Skin of body (tissue), 2 donors: ENCODE data around the gene PPP1R11. TPM values are rescaled to one million over a fixed set of nuclear protein-coding genes. Genes with fewer than 3 reads are reported as not detected.

ENCODE experiments used
- DNase-seq: peaks from one replicate; lab custom pipeline; 2025; lab: John Stamatoyannopoulos, UW
- total RNA-seq: library from RNA; depleted of rRNA; stranded (reverse); fragments of >200 nt; gene quantifications from one replicate; pipeline ENCODE4 v1.2.3, GENCODE V29; 2014

Gene PPP1R11
- total RNA-seq, 1 donor from 2014 or later, result 12.1 TPM

DNA sequence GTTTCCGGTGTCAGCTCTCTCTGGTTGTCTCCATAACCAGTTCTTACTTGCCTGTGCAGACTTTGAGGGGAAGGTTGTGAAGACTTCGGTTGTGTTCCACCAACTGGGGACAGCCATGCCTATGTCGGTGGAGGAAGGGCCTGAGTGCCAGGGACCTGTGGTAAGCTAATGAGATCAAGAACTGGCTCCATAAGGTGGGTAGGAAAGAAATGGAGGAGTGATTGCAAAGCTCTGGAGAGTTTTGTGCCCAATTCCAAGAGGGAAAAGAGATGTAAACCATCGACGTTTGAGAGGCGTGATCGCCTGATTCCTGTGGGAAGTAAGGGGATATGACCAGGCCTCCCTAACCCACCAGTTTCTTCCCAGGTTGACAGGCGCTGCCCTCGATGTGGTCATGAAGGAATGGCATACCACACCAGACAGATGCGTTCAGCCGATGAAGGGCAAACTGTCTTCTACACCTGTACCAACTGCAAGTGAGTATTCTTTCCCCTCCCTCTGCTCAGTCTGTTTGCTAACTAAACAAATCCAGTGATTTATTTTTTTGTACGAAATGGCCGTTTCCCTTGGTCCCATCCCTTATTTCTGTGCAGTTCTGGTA lies 5.0 kb upstream of the PPP1R11 start:
- DNase-seq, result no peak

DNA sequence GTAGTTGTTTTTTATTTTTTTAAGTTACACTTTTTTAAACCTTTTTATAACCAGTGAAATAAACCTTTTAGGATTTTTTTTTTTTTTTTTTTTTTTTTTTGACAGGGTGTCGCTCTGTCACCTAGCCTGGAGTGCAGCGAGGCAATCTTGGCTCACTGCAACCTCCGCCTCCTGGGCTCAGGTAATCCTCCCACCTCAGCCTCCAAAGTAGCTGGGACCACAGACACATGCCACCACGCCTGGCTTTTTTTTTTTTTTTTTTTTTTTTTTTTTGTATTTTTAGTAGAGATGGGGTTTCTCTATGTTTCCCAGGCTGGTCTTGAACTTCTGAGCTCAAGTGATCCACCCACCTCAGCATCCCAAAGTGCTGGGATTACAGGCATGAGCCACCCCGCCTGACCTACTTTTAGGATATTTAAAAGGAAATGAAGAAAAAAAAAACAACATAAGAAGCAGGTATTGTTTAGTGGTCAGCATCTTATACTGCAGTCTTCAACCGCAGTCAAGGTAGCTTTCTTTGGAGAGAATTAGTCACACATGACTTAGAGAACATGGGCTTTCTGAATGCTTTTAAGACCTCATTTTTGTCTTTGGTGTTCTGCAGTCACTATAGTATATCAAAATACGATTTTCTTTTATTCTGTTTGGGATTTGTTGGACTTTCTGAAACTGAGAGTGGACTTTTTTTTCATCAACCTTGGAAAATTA lies 4.4 kb upstream of the PPP1R11 start:
- no peak for DNase-seq

- DNase-seq, result no peak
These were observed 3.7 kb upstream of the PPP1R11 start for GRCh38 chr6:30063315-30063714.

DNA sequence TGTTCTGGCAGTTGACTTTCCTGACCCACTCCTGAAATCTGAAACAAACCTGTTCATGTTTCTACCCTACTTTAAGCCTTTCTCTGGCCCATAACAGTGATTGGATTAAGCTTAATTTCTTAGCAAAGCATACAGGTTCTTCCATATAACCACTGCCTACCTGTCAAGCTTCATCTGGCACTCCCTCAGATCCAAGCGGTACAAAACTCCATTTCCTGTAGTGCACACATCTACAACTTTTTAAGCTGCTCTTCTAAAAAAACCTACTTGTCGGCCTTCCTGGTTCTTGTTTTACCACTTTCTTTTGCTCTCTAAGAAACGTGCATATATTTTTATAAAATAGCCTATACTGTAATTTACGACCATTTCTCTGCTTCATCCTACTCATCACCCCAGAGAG lies 916 bp upstream of the PPP1R11 start:
- DNase-seq, result no peak

- DNase-seq, result no peak
These were observed 602 bp downstream of the PPP1R11 start for GRCh38 chr6:30067460-30068139.

- no peak for DNase-seq
These were observed 4.3 kb downstream of the PPP1R11 start for GRCh38 chr6:30071081-30071818.

DNA sequence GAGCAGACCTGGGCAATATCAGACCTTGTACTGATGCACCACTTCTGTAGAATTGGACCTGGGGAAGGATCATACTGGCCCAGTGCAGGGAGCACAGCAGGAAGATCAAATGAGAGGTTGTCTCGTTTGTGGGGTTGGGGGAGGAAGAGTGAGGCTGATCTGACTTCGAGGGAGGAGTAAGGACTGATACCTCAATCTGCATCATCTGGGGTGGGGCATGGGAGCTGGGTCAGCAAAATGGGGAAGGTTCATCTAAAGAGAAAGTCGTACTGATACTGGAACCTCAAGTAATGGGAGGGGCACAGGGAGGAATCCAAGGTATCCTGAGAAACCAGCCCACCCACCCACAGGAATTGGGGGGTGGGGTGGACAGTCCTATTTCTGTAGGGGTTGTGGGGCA lies 4.9 kb downstream of the PPP1R11 start:
- DNase-seq, result no peak

- no peak for DNase-seq
These were observed 6.7 kb downstream of the PPP1R11 start for GRCh38 chr6:30073489-30074235.

DNA sequence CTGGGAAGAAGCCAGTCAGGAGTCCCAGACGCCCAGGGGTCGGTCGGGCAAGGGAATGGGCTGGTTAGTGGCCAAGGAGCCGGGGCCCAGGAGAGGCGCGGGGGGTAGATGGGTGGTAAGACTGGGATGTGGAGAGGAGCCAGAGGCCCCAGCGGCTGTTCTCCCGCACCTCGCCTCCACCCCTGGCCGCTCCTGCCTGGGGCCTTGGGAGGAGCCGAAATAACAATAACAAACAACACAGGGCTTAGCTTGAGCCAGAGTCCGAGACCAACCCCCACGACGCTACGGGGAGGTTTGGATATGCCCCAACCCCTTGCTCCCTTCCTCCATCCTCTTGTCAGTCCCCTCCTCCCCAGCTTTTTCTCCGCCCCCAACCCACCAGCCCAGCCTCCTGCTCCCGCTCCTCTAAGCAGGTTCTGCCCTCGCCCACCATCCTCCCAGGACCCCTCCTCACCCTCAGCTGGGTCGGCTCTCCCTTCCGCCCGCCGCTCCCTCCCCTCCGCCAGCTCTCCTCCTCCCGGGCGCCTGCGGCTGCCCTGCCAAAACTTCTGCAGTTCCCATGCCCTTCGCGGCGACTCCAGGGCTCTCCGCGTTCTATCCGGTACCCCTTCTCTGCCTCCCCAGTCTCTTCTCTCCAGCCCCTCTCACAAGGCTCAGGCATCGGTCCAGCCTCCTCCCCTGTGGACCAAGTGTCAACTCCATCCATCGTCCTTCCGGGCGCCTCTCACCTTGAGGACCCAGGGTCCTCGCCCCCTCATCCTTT lies 7.5 kb downstream of the PPP1R11 start:
- DNase-seq, result no peak

DNA sequence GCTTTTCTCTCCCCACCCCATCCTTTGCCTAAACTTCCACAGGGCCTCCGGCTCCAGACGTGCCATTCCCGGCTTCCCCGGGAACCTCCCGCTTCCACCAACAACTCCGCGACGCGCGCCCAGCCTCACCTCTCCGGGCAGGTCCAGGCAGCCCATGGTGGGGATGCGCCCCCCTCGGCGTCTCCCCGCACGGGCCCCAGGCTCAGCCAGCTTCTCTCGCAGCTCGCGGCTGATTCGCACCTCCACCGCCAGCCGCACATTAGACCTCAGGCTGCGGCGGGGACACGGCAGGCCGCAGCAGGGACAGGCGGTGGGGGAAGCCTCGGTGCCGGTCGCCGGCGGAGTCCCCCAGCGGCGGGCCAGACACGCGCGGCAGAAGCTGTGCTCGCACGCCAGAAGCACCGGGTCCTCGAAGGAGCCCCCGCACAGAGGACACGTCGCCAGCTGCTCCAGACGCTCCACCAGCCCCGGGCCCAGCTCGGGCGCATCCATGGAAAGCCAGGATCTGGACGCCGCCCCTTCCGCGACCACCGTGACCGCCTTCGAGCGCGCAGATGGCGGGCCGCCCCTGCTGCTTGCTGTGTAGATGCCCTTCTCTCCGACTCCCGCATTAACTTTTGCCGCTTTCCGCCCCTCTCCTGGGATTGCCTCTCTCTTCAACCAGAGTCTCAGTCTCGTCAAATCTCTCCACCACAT lies 8.2 kb downstream of the PPP1R11 start, which contains the start of gene RNF39:
Gene RNF39 (minus strand): TSS at position 676 of the 696 bp plus-strand sequence. CDS start 184 bp downstream, at position 492.
- DNase-seq, result no peak

DNA sequence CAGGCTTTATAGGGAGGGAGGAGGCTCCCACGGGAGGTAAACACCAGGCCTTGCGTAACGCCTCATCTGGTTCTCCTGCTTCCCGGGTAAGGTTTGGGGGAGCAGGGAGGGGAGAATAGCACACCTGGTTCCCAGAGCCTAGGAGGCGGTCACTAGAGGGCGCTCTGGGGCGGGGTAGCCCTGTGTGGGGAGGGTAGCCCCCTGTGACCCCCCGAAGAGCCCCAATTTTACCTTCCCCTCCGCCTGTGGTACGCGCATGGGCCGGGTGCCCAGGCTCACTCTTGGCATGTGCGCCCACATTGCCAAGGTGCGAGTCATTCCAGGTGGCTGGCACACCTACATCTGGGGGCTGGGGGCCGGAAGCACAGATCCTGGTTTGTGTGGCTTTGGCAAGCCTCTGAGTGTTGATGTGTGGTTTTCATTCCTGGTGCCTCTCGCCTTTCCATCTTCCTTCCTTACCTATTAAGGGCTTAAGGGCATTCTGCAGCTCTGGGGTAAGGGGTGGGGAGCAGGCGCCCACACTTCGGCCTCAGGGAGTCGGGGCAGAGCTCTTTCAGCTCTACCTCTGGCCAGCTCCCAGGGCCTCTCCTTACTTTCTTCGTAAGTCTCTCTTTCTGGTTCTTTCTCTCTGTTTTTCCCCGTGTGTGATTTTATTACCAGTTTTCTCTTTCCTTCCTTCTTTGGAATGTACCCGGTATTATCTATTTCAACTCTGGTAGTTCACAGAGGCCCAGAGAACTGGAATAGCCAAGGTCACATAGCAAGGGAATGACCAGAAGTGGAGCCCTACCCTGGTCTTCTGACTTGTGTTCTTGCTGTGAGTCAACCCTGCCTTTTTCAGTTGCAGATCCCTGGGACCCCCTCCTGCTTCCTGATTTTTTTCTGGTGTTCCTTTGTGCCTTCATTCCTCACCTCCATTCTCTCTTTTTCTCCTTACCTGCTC lies 9.1 kb downstream of the PPP1R11 start:
- DNase-seq, result no peak

DNA sequence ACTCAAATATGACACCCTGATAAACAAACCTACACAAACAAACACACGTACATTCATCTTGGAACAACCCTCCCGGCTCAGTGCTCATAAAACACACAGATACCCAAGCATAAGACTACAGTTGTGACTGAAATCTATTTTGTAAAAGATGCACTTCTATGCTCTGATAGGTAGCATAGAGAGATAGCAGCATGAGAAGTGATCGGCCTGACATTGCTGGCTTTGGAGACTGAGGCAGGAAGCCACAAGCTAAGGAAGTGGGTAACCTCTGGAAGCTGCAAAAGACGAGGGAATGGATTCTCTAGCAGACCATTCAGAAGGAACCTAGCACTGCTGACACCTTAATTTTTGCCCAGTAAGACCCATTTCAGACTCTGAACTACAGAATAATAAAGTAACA lies 10.2 kb downstream of the PPP1R11 start:
- DNase-seq, result no peak

DNA sequence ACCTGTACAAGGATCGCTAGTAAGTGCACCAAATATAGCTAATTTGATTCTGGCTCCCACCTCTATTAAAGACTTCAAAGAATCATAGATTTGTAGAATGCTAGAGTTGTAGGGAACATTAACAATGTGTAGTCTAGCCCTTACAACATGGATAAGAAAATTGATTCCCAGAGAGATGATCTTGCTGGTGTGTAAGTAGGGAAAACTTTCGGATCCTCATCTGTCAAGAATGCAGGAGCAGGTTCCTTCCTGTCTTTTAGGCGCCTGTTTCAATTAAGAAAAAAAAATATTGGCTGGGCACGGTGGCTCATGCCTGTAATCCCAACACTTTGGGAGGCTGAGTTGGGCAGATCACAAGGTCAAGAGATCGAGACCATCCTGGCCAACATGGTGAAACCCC lies 20.9 kb downstream of the PPP1R11 start:
- no peak for DNase-seq

- DNase-seq, result no peak
These were observed 24.8 kb downstream of the PPP1R11 start for GRCh38 chr6:30091577-30092381.

- no peak for DNase-seq
These were observed 26.0 kb downstream of the PPP1R11 start for GRCh38 chr6:30092852-30093543.

- no peak for DNase-seq
These were observed 27.1 kb downstream of the PPP1R11 start for GRCh38 chr6:30093951-30094661.

- DNase-seq, result no peak
These were observed 29.8 kb downstream of the PPP1R11 start for GRCh38 chr6:30096829-30097228.
